Transverse colon (tissue), 4 donors: Measurements from ENCODE around the gene TSPOAP1. TPM values are rescaled to one million over a fixed set of nuclear protein-coding genes. Genes with fewer than 3 reads are reported as not detected.

ENCODE experiments used
- DNase-seq: peaks from one replicate; pipeline ENCODE4 v3.0.0-alpha.2; 2019
- H3K27ac ChIP-seq, 4 donors: fragments of 200-600 bp; sonication (generic); 2 replicates each; pipeline ENCODE4 v1.5.1; 2016 to 2018; ENCODE audit warnings: inconsistent platforms in 4 of 4
- H3K27me3 ChIP-seq: fragments of 200-600 bp; sonication (generic); 2 replicates; pipeline ENCODE4 v1.5.1; 2017; ENCODE audit warnings: inconsistent platforms
- H3K36me3 ChIP-seq, 4 donors: fragments of 200-600 bp; sonication (generic); 2 replicates each; pipeline ENCODE4 v1.5.1; 2017 to 2019; ENCODE audit warnings: inconsistent platforms in 4 of 4
- H3K4me1 ChIP-seq, 4 donors: fragments of 200-600 bp; sonication (generic); 2 replicates each; pipeline ENCODE4 v1.5.1; 2017 to 2020; ENCODE audit warnings: inconsistent platforms in 4 of 4
- H3K4me3 ChIP-seq, 4 donors: fragments of 200-600 bp; sonication (generic); 1 replicate in 1 of 4; 2 replicates in 3 of 4; pipeline versions ENCODE4 v1.5.1 to v1.6.1; 2017 to 2019; ENCODE audit warnings: inconsistent platforms in 4 of 4
- H3K9me3 ChIP-seq, 2 donors: fragments of 200-600 bp; sonication (generic); 2 replicates each; pipeline ENCODE4 v1.5.1; 2017 to 2019; ENCODE audit warnings: inconsistent platforms in 2 of 2
- CTCF ChIP-seq, 5 experiments: fragments of 200-600 bp in 3 of 5; fragments of 450-650 bp in 2 of 5; sonication (generic) in 3 of 5; IDR thresholded peaks; 1 replicate in 2 of 5; 2 replicates in 3 of 5; pipeline ENCODE4 v1.5.1; 2016 to 2017; ENCODE audit warnings: antibody characterized with exemption in 5 of 5, inconsistent platforms in 3 of 5, mild to moderate bottlenecking in 2 of 5, moderate library complexity in 1 of 5
- EP300 ChIP-seq: sonication (generic); formaldehyde crosslinking; IDR thresholded peaks from one replicate; pipeline ENCODE4 v1.6.1; 2017; ENCODE audit warnings: antibody characterized with exemption, low read depth
- POLR2A ChIP-seq: fragments of 450-650 bp; IDR thresholded peaks from one replicate; pipeline ENCODE4 v1.6.1; 2016; ENCODE audit warnings: antibody characterized with exemption, mild to moderate bottlenecking, moderate library complexity
- POLR2AphosphoS5 ChIP-seq, 3 donors: sonication (generic); formaldehyde crosslinking; IDR thresholded peaks; one replicate each; pipeline ENCODE4 v1.6.1; 2016; ENCODE audit warnings: antibody characterized with exemption in 3 of 3
- WGBS, 2 donors: methylation state at CpG; one replicate each; pipeline ENCODE4 v1.1.5; 2018; ENCODE audit warnings: low coverage in 1 of 2; 5-methylcytosine and 5-hydroxymethylcytosine counted together
- in situ Hi-C, 4 donors: fragments of 200-750 bp; cut with MboI; loops; one replicate each; pipeline versions ENCODE4 v1.15.0 to v1.15.1; 2017; ENCODE audit warnings: low sequenced_read_pairs in 3 of 4, low pct_ligation_motif_present in 1 of 4, low pct_unique_long_range_greater_than_20kb in 1 of 4
- intact Hi-C: fragments of 100-400 bp; cut with DNase I; formaldehyde crosslinking; loops from one replicate; pipeline ENCODE4 v1.15.1; 2023; ENCODE audit warnings: low total_unique reads
- total RNA-seq, 4 donors: library from RNA; depleted of rRNA; stranded (reverse); fragments of >200 nt; gene quantifications; one replicate each; pipeline ENCODE4 v1.1.0, GENCODE V29; 2016

Gene TSPOAP1
- total RNA-seq, 4 donors from 2014 or later: 4.4 to 21.7 (median 9.4) TPM

- in situ Hi-C loops: no loop called here
- no peak overlapping the region for H3K4me3 ChIP-seq
- H3K4me1 ChIP-seq: no peaks in the 10 kb centered on the region
- no peak for DNase-seq
- H3K27ac ChIP-seq: no peak overlapping the region
- no peak for TF ChIP-seq POLR2AphosphoS5 (IDR thresholded peaks at IDR 0.05)
- TF ChIP-seq POLR2A: no peak
- TF ChIP-seq EP300: no peak
- no peak for TF ChIP-seq CTCF (IDR thresholded peaks at IDR 0.05)
- H3K36me3 ChIP-seq: no peaks in the 10 kb centered on the region
- intact Hi-C loops: no loop called here
- no peaks in the 10 kb centered on the region for H3K27me3 ChIP-seq
- H3K9me3 ChIP-seq: no peaks in the 10 kb centered on the region
- 85% methylated on average over 9 of the region's 14 CpGs; no CpG with 5 or more reads in 1 of the 2 donors for WGBS, 2 donors
These were observed 23.7 kb downstream of the TSPOAP1 start for GRCh38 chr17:58304750-58305486.

- Histone ChIP-seq H3K9me3 (no peaks in the 10 kb centered on the region), H3K36me3 (no peaks in the 10 kb centered on the region), H3K27me3 (no peaks in the 10 kb centered on the region), H3K27ac (no peak overlapping the region), H3K4me3 (no peak overlapping the region), H3K4me1 (no peaks in the 10 kb centered on the region)
- TF ChIP-seq POLR2A (no peak), CTCF (IDR thresholded peaks at IDR 0.05) (peak; percentile 64 to 74 (median 69)), EP300 (no peak)
- in situ Hi-C loops: no loop called here
- DNase-seq: peak; percentile 51
- intact Hi-C loops: loop anchor here (2.0 kb wide), 1 partner anchor 63 kb away; no protein-coding TSS in a partner anchor
- WGBS, 2 donors: 41 to 100% methylated on average over 1 to 10 of the region's 10 CpGs
These were observed 24.4 kb downstream of the TSPOAP1 start for GRCh38 chr17:58303971-58304749.

GRCh38 chr17:58302919-58303585, 25.5 kb downstream of the TSPOAP1 start:
- in situ Hi-C loops: no loop called here
- H3K27ac ChIP-seq: no peak overlapping the region
- WGBS, 2 donors: 77 to 87% methylated on average over 2 to 9 of the region's 9 CpGs
- H3K27me3 ChIP-seq: no peaks in the 10 kb centered on the region
- intact Hi-C loops: loop anchor here (2.0 kb wide), 1 partner anchor 64 kb away; no protein-coding TSS in a partner anchor
- no peaks in the 10 kb centered on the region for H3K4me1 ChIP-seq
- no peak overlapping the region for H3K4me3 ChIP-seq
- DNase-seq: no peak
- no peaks in the 10 kb centered on the region for H3K36me3 ChIP-seq
- no peaks in the 10 kb centered on the region for H3K9me3 ChIP-seq
- TF ChIP-seq EP300: no peak
- TF ChIP-seq POLR2A: no peak

GRCh38 chr17:58302171-58302918, 26.2 kb downstream of the TSPOAP1 start:
- no peak for TF ChIP-seq CTCF (IDR thresholded peaks at IDR 0.05)
- no peak for TF ChIP-seq POLR2A
- TF ChIP-seq POLR2AphosphoS5 (IDR thresholded peaks at IDR 0.05): no peak
- TF ChIP-seq EP300: no peak
- H3K27me3 ChIP-seq: no peaks in the 10 kb centered on the region
- in situ Hi-C loops: no loop called here
- 95% methylated on average over 9 of the region's 9 CpGs; no CpG with 5 or more reads in 1 of the 2 donors for whole genome bisulfite sequencing, 2 donors
- H3K4me3 ChIP-seq: no peak overlapping the region
- H3K4me1 ChIP-seq: no peaks in the 10 kb centered on the region
- intact Hi-C loops: loop anchor here (2.0 kb wide), 1 partner anchor 64 kb away; no protein-coding TSS in a partner anchor
- DNase-seq: no peak
- no peaks in the 10 kb centered on the region for H3K9me3 ChIP-seq
- no peak overlapping the region for H3K27ac ChIP-seq
- H3K36me3 ChIP-seq: no peaks in the 10 kb centered on the region
